T-helper 1 cell (primary cell): ENCODE data around the gene GLMP.
A peak's percentile ranks its signal among the peaks of the same experiment; 100 is the strongest.
"Not testable (repeated sequence)": the region's sequence is repeated elsewhere in the genome, so short reads cannot be mapped to it uniquely, and the experiment has no call there.

Source experiments
- DNase-seq, 5 donors: peaks; one replicate each; pipeline ENCODE4 v3.0.0-alpha.2; 2012 to 2020
- total RNA-seq, 4 donors: gene quantifications; one replicate each; lab custom pipeline; 2026; lab: John Stamatoyannopoulos, UW

GLMP gene, protein sequence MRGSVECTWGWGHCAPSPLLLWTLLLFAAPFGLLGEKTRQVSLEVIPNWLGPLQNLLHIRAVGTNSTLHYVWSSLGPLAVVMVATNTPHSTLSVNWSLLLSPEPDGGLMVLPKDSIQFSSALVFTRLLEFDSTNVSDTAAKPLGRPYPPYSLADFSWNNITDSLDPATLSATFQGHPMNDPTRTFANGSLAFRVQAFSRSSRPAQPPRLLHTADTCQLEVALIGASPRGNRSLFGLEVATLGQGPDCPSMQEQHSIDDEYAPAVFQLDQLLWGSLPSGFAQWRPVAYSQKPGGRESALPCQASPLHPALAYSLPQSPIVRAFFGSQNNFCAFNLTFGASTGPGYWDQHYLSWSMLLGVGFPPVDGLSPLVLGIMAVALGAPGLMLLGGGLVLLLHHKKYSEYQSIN
- 8.7 to 16.3 (median 12.1) reads per million in 4 donors for total RNA-seq

DNA sequence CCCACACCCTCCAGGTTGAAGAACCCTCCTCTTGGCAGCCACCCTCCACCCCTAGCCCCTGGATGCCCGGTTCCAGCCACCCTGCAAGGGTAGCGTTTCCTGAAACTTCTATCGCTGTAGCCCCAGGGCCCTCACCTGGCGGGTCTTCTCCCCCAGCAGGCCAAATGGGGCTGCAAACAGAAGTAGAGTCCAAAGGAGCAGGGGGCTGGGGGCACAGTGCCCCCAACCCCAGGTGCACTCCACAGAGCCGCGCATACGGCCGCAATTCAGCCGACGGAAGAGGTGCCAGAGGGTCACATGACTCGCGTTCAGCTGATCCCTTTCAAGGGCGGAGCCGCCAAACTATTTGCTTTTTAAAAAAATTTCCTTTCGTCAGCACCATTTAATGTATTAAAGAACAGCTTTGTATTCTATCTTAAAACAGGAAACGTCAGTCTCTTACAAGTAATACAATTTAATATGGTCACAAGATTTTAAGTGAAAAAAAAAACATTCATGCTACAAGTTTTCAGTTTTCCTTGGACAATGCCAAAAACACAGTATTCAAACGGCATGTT lies at the start of gene GLMP:
TSS of gene GLMP (minus strand) at position 289 of the 557 bp plus-strand sequence. CDS start at position 255, 34 bp downstream.
- peak in 4 of 5 donors; percentile 31 to 64 (median 52) for DNase-seq

- no peak for DNase-seq
These were observed 48.9 kb upstream of the GLMP start for GRCh38 chr1:156344409-156344808.

DNA sequence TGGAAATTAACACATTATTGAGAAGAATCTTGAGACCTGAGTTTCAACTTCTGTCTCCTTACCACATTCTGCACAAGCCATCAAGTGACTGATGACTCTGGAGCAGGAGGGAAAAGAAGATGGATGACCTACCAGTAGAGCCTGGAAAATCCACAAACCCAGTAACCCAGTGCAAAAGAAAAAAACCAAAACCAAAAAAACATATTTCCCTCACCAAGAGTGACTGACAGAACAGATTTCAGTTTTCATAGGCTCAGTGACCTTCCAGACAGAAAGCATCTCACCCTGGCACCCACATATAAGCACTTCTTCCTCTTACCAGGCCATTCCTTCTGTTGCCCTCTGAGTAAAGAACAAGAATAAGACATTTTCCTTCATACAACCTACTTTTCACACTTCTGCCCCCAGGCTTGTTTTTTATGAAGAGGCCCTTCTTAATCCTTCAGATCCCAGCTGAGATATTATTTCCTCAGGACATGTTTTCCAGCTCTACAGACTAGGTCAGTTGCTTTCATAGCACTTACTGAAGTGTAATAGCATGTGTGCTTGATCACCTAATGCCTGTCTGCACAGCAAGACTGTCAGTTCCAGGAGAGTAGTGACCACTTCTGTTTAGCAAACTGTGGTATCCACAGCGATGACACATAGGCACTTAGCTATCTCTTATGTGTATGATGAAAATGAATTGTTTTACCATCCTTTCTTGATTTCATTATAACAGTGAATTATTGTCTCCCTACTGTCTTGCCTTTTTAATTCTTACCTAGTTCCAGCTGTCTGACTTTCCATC lies 46.9 kb upstream of the GLMP start:
- DNase-seq: no peak

- peak; percentile 97 to 100 (median 98) for DNase-seq
These were observed 42.9 kb upstream of the GLMP start, which contains the start of the genes CCT3 and TSACC for GRCh38 chr1:156338180-156338976. Gene CCT3 (minus strand): TSS chr1:156338292. CDS start chr1:156338184, 108 bp downstream. Gene TSACC (plus strand): TSS chr1:156338526. CDS start chr1:156339758, 1,232 bp downstream.

DNA sequence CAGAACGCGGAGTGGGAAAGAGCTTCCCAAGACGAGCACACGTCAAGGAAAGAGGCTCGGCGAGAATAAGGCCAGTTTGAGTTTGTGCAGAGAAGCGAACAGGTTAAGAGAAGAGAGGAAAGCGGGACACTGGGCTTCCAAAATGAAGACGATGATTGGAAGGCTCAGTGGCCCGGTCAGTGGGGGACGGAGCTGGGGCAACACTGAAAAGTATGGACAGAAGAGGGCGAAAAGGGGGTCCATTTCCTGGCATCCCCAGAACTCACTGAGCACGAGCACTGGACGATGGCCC lies 42.4 kb upstream of the GLMP start:
- DNase-seq: no peak

DNA sequence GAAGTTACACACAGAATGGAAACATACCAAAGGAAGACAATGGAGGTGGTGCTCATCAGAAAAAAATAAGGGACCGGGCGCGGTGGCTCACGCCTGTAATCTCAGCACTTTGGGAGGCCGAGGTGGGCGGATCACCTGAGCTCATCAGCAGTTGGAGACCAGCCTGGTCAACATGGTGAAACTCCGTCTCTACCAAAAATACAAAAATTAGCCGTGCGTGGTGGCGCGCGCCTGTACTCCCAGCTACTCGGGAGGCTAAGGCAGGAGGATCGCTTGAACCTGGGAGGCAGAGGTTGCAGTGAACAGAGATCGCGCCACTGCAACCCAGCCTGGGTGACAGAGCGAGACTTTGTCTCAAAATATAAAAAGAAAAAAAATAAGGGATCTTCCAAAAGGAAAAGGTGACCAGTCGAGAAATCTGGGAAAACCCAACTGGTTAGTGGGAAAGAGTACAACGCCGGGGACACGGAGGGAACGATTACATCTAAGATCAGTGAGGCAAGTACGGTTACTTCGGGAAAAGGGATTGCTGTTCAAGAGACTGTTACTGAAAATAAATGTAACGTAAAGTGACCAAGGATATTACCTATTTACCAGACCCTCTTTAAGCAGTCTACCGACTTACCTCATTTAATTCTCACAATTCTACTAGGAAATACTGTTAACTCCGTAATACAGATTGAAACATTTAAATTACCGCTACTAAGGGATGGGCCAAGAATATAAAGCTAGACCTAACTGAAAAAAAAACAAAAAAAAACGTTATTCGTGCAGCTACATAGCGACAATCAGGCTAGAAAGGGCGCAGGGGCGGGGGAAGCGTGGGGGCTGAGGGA lies 41.8 kb upstream of the GLMP start:
- no peak for DNase-seq

DNA sequence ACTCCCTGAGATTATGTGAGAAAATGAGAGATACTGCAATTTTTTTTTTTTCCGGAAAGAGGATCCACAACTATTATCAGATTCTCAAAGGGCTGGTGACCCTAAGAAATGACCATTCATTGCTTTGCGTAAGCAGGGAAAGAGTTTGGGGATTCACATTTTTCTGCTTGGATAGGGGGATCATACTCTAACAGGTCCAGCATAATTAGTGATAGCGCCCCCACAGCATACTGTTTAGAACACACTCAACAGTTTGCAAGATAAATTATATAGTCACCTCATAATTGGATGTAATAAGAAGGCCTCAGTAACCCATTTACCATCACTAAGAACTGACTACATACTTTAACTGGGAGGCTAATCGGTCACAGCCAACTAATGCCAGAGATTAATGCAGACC lies 40.8 kb upstream of the GLMP start:
- no peak for DNase-seq

GRCh38 chr1:156323179-156323578 lies 27.7 kb upstream of the GLMP start:
- DNase-seq: not testable (repeated sequence)

DNA sequence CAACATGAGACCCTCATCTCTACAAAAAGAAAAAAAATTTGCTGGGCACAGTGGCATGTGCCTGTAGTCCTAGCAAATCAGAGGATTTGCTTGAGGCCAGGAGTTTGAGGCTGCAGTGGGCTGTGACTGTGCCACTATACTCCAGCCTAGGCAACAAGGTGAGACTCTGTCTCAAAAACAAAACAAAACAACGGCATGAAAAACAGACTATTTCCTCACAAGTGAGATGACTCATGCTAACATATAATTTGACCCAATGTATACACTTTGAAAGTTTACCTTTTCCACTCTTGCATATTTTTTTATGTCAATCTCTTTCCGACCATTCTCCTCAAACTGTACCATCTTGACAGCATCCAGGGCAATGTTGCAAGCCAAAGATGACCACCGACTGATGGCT lies 25.1 kb upstream of the GLMP start:
- DNase-seq: no peak

- DNase-seq: peak in 2 of 5 donors; percentile 15
These were observed 24.2 kb upstream of the GLMP start for GRCh38 chr1:156319664-156320063.

- no peak for DNase-seq
These were observed 21.4 kb upstream of the GLMP start for GRCh38 chr1:156316909-156317308.

- DNase-seq: no peak
These were observed 15.5 kb upstream of the GLMP start for GRCh38 chr1:156310962-156311361.

DNA sequence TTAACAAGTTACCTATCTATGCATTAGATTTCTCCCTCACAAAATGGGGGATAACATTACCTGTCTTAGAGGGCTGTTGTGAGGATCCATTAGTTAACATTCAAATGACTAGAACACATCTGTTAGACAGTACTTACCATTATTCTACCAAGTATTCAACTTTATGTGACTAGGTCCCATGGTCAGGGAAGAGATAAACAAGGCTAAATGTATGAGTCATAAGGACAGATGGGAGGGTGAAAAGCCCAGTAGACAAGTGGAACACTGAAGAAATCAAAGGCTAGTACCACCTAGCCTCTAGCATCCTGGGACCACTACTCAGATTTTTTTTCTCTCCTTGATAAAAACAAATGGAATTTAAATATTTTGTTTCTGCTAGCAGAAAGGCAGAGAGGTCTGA lies 12.6 kb upstream of the GLMP start:
- DNase-seq: no peak

- DNase-seq: no peak
These were observed 9.7 kb upstream of the GLMP start for GRCh38 chr1:156305215-156305614.

DNA sequence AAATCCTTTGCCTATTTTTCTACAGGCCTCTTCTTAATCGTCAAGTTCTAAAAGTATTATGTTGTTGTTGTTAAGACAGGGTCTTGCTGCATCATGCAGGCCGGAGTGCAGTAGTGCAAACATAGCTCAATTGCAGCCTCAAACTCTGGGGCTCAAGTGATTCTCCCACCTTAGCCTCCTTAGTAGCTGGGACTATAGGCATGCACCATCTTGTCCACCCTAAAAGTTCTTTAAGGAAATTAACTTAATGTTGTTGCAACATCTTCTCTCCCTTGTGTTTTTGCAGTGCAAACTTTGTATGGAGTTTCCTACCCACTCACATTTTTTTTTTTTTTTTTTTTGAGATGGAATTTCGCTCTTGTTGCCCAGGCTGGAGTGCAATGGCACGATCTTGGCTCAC lies 7.8 kb upstream of the GLMP start:
- DNase-seq: no peak

DNA sequence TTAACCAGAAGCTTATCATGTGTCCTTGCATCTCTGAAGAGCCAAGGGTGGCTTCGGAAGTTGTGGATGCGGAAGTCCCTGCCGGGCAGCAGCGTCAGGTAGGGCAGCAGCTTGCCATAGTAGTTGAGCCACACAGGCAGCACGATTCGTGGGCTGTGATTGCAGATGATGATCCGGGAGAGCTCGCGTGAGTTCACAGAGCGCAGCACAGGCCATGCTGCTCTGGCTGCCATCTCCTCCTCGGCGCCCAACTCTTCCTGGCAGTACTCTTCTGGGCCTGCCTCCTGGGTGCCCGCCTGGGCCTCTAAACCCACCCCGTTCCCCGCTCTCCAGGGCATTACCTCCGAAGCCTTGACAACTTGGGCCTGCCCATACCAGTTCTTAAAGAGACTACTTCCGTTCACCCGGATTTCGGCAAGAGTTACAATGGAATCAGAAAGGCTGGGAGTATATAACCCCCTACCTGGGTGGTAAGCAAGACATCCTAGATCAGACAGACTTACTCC lies 3.4 kb upstream of the GLMP start, which contains the start of gene VHLL:
TSS of gene VHLL (minus strand) at position 456 of the 506 bp plus-strand sequence. CDS start at position 338, 118 bp downstream.
- no peak for DNase-seq

DNA sequence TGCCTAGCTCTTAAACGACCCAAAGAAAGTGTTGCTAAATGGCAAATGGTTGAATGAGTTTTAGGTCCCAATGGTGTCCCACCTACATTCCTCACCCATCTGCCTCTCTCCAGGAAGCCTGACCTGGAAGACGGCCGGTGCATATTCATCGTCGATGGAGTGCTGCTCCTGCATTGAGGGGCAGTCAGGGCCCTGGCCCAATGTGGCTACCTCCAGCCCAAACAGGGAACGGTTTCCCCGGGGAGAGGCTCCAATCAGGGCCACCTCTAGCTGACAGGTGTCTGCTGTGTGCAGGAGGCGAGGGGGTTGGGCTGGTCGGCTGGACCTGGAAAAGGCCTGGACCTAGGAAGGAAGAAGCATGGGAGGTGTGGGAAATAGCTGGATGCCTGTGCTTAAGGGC lies 1.6 kb downstream of the GLMP start:
- no peak for DNase-seq

- DNase-seq: no peak
These were observed 2.4 kb downstream of the GLMP start for GRCh38 chr1:156293098-156293434.

DNA sequence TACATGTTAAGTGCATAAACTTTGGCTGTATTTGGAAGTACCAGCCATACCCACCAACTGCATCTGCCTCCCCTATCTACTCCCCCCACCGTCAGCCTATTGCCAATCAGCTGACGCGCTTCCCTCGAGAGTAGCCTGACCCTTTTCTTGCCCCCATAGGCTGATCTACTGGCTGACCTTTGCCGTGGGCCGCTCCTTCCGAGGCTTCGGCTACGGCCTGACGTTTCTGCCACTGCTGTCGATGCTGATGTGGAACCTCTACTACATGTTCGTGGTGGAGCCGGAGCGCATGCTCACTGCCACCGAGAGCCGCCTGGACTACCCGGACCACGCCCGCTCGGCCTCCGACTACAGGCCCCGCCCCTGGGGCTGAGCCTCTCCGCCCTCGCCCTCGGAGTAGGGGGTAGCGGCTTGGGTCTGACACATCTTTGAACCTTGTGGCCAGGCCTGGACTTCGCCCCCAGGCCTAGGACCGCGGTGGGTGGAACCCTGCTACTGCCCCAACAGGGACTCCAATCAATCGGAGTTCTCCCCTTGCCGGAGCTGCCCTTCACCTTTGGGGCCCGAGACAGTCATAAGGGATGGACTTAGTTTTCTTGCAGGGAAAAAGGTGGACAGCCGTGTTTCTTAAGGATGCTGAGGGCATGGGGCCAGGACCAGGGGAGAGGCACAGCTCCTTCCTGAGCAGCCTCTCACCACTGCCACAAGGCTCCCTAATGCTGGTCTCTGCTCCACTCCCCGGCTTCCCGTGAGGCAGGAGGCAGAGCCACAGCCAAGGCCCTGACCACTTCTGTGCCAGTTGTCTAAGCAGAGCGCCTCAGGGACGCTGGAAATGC lies 4.0 kb downstream of the GLMP start:
- DNase-seq: no peak

DNA sequence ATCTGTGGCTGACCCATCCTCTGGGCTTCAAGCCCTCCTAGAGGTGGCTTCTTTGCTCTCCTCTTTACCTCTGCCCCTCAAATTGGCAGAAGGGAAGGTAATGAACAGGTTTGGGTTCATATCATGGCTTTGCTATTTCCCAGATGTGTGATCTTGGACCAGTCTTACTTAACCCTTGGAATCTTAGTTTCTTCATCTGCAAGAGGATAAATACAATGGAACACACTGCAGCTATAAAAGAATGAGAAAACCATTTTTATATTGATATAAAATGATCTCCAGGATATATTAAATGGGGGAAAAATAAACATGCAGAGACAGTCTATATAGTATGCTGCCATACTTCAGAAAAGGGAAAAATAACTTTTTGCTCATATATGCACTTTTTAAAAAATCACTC lies 5.6 kb downstream of the GLMP start:
- no peak for DNase-seq

GRCh38 chr1:156286061-156286460 lies 9.4 kb downstream of the GLMP start:
- DNase-seq: no peak
